Measurements from ENCODE around the gene THOC1. TPM values are rescaled to one million over a fixed set of nuclear protein-coding genes. Genes with fewer than 3 reads are reported as not detected.
"Not testable (repeated sequence)": the region's sequence is repeated elsewhere in the genome, so short reads cannot be mapped to it uniquely, and the experiment has no call there.

The THOC1 gene
- total RNA-seq, 2 donors from 2014 or later = 76.6 to 111 TPM

DNA sequence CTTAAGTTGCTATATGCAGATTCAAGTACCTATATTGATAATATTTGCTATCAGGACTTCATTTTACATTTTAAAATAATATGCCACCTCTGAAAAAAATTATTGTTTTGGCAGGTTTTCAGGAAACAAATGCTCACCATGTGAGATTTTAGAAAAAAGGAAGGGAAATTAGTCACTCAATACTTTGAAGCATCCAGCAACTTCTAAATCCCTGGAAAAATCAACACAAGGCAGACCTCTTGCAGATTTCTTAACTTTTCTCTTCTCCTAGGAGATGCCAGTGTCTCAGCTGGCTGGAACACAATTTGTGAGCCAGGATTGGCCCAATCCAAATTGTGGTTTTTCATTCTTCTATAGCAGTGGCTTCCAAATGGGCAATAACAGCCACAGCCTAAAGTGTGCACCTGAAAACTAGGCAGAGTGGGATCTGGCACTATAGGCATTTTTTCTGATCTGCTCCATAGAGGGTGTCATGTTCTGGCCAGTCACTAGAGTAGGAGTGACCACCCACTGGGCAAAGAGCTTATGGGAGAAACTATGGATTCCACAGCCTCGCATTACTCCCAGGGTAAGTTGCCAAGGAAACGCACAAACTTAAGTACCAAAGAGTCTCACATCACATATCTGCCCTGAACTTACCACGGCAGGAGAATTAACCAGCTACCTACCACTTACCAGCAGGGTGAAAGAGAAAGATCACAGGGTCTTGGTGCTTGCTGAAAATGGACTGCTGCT, 28.1 kb upstream of the THOC1 start:
- no peak for DNase-seq
- H3K4me1 Mint-ChIP-seq (ENCODE audit: low read depth) = no peaks in the 10 kb centered on the region
- H3K9me3 Mint-ChIP-seq = no peaks in the 10 kb centered on the region
- ATAC-seq (replicated peaks in 1 of 2) = no peak
- no peaks in the 10 kb centered on the region for H3K36me3 Mint-ChIP-seq (ENCODE audit: insufficient read depth in 2 of 2)
- H3K4me3 Mint-ChIP-seq = no peak overlapping the region
- peaks cover 16% of the 10 kb centered on the region for H3K27me3 Mint-ChIP-seq (ENCODE audit: low read depth)
- H3K27ac Mint-ChIP-seq = no peak overlapping the region

- Mint-ChIP-seq H3K9me3 (no peaks in the 10 kb centered on the region), H3K27me3 (ENCODE audit: low read depth) (peaks cover 16% of the 10 kb centered on the region), H3K4me1 (ENCODE audit: low read depth) (no peaks in the 10 kb centered on the region), H3K36me3 (ENCODE audit: insufficient read depth in 2 of 2) (no peaks in the 10 kb centered on the region), H3K27ac (no peak overlapping the region), H3K4me3 (no peak overlapping the region)
- DNase-seq (no peak), ATAC-seq (replicated peaks in 1 of 2) (no peak)
Observed at GRCh38 chr18:294566-294965, 26.7 kb upstream of the THOC1 start.

GRCh38 chr18:293536-293935, 25.7 kb upstream of the THOC1 start:
- Mint-ChIP-seq H3K36me3 (ENCODE audit: insufficient read depth in 2 of 2) (no peaks in the 10 kb centered on the region), H3K27ac (no peak overlapping the region), H3K4me3 (no peak overlapping the region), H3K4me1 (ENCODE audit: low read depth) (no peaks in the 10 kb centered on the region), H3K9me3 (no peaks in the 10 kb centered on the region), H3K27me3 (ENCODE audit: low read depth) (peaks cover 16% of the 10 kb centered on the region)
- ATAC-seq (replicated peaks in 1 of 2) (no peak), DNase-seq (no peak)

GRCh38 chr18:292271-292670, 24.4 kb upstream of the THOC1 start:
- no peak overlapping the region for H3K27ac Mint-ChIP-seq
- no peak overlapping the region for H3K4me3 Mint-ChIP-seq
- H3K27me3 Mint-ChIP-seq (ENCODE audit: low read depth) = peaks cover 21% of the 10 kb centered on the region
- ATAC-seq (replicated peaks in 1 of 2) (no peak), DNase-seq (no peak)
- no peaks in the 10 kb centered on the region for H3K9me3 Mint-ChIP-seq
- H3K4me1 Mint-ChIP-seq (ENCODE audit: low read depth) = no peaks in the 10 kb centered on the region
- H3K36me3 Mint-ChIP-seq (ENCODE audit: insufficient read depth in 2 of 2) = no peaks in the 10 kb centered on the region

DNA sequence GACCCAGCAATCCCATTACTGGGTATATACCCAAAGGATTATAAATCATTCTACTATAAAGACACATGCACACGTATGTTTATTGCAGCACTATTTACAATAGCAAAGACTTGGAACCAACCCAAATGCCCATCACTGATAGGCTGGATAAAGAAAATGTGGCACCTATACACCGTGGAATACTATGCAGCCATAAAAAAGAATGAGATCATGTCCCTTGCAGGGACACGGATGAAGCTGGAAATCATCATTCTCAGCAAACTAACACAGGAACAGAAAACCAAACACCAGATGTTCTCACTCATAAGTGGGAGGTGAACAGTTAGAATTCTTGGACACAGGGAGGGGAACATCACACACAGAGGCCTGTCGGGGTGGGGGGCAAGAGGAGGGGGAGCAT, 22.1 kb upstream of the THOC1 start:
- H3K9me3 Mint-ChIP-seq; DNase-seq; H3K4me1 Mint-ChIP-seq (ENCODE audit: low read depth); H3K36me3 Mint-ChIP-seq (ENCODE audit: insufficient read depth in 2 of 2); H3K27ac Mint-ChIP-seq; ATAC-seq (replicated peaks in 1 of 2); H3K4me3 Mint-ChIP-seq: not testable (repeated sequence)
- H3K27me3 Mint-ChIP-seq (ENCODE audit: low read depth) = peaks cover 37% of the 10 kb centered on the region

DNA sequence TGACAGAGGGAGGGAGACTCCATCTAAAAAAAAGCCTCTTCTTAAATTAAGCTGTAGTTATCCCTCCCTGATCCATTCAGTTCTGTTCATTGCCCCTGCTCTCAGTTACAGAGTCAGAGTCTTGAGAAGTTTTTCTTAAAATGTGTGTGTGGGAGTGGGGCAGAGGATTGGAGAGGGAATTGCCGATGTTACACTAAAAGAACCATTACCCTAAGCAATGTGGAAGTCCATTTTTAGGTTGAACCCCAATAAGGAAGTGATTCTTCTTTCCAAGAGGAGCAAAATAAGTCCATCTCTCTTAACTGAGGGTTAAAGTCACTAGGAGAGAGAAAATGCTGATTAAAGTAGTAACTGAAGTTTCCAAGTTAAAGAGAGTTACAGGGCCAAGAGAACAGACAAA, 21.2 kb upstream of the THOC1 start:
- no peak overlapping the region for H3K4me3 Mint-ChIP-seq
- H3K27me3 Mint-ChIP-seq (ENCODE audit: low read depth) = peaks cover 29% of the 10 kb centered on the region
- ATAC-seq (replicated peaks in 1 of 2) (no peak), DNase-seq (no peak)
- peaks cover 5% of the 10 kb centered on the region for H3K4me1 Mint-ChIP-seq (ENCODE audit: low read depth)
- H3K9me3 Mint-ChIP-seq = no peaks in the 10 kb centered on the region
- H3K36me3 Mint-ChIP-seq (ENCODE audit: insufficient read depth in 2 of 2) = no peaks in the 10 kb centered on the region
- no peak overlapping the region for H3K27ac Mint-ChIP-seq

GRCh38 chr18:286515-287310, 18.9 kb upstream of the THOC1 start:
- Mint-ChIP-seq H3K4me3 (no peak overlapping the region), H3K9me3 (no peaks in the 10 kb centered on the region), H3K27ac (no peak overlapping the region), H3K36me3 (ENCODE audit: insufficient read depth in 2 of 2) (no peaks in the 10 kb centered on the region), H3K4me1 (ENCODE audit: low read depth) (peaks cover 5% of the 10 kb centered on the region), H3K27me3 (ENCODE audit: low read depth) (peaks cover 26% of the 10 kb centered on the region)
- ATAC-seq (replicated peaks in 1 of 2) = no peak
- DNase-seq = no peak

DNA sequence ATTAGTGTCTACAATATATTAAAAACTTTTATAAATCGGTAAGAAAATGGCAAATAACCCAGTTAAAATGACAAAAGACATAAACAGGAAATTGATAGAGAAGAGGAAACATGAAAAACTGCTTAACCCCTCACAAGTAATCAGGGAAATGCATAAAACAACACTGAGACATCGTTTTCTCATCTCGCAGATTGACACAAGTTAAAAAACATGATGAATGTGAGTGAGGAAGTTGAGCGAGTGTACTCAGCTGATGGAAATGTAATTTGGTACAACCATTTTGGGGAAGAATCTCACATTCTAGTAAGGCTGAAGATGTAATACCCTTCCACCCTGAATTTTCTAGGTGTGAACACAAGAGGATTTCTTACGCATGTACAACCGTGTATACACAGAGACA, 18.0 kb upstream of the THOC1 start:
- no peak for ATAC-seq (replicated peaks in 1 of 2)
- H3K4me1 Mint-ChIP-seq (ENCODE audit: low read depth) = peaks cover 5% of the 10 kb centered on the region
- H3K27me3 Mint-ChIP-seq (ENCODE audit: low read depth) = peaks cover 35% of the 10 kb centered on the region
- no peaks in the 10 kb centered on the region for H3K36me3 Mint-ChIP-seq (ENCODE audit: insufficient read depth in 2 of 2)
- H3K4me3 Mint-ChIP-seq = no peak overlapping the region
- DNase-seq = no peak
- no peak overlapping the region for H3K27ac Mint-ChIP-seq
- H3K9me3 Mint-ChIP-seq = no peaks in the 10 kb centered on the region

DNA sequence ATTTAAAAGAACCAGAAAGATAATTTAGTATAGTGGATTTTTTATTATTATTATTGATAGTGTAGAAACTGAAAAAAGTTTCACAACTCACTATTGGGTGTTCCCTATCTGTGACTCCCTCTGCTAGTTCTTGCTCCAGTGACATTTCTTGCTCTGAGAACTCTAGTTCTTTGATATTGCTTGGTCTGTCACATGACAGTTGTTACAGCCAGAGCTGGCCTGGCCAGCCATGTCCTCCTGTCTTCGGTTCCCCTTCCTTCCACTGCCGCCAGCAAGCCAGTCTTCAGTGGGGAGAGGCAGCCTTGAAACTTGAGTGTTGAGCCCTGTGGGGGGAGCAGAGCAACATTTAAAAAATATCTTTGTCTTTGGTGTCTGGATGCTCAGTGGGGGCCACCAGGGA, 7.6 kb upstream of the THOC1 start:
- no peak for ATAC-seq (replicated peaks in 1 of 2)

DNA sequence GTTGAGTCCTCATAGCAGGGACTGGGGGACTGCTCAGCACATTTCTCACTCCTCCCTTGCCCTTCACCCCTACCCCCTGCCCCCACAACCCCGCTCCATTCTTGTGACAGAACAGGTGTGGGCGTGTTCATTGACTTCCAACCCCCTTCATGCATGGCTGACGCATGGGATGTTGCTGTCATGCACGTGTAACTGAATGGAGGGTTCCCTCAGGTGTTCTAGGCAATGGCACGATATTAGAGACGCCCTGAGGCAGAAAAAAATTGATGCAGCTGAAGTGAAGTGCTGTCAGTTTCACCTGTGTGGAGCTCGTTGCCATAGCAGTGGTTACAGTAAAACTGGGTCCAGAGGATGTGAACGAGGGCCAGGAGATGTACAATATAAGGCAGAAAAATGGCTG, 6.5 kb upstream of the THOC1 start:
- DNase-seq (no peak), ATAC-seq (replicated peaks in 1 of 2) (no peak)
- H3K9me3 Mint-ChIP-seq = no peaks in the 10 kb centered on the region
- peaks cover 0 to 2% of the 10 kb centered on the region in 2 donors for H3K36me3 Mint-ChIP-seq (ENCODE audit: insufficient read depth in 2 of 2)
- peaks cover 8% of the 10 kb centered on the region for H3K4me1 Mint-ChIP-seq (ENCODE audit: low read depth)
- no peak overlapping the region for H3K4me3 Mint-ChIP-seq
- H3K27me3 Mint-ChIP-seq (ENCODE audit: low read depth) = no peaks in the 10 kb centered on the region
- no peak overlapping the region for H3K27ac Mint-ChIP-seq

More for the DNA sequence above, 7.6 kb upstream of the THOC1 start:
- Mint-ChIP-seq H3K4me1 (ENCODE audit: low read depth) (no peaks in the 10 kb centered on the region), H3K9me3 (no peaks in the 10 kb centered on the region), H3K27me3 (ENCODE audit: low read depth) (peaks cover 5% of the 10 kb centered on the region), H3K27ac (no peak overlapping the region), H3K4me3 (no peak overlapping the region), H3K36me3 (ENCODE audit: insufficient read depth in 2 of 2) (peaks cover 0 to 2% of the 10 kb centered on the region in 2 donors)
- no peak for DNase-seq

- Mint-ChIP-seq H3K9me3 (no peaks in the 10 kb centered on the region), H3K27me3 (ENCODE audit: low read depth) (no peaks in the 10 kb centered on the region), H3K36me3 (ENCODE audit: insufficient read depth in 2 of 2) (peaks cover 0 to 2% of the 10 kb centered on the region in 2 donors), H3K4me1 (ENCODE audit: low read depth) (peaks cover 16% of the 10 kb centered on the region), H3K4me3 (no peak overlapping the region), H3K27ac (peak overlapping the region; percentile 28)
- ATAC-seq (replicated peaks in 1 of 2) (no peak), DNase-seq (no peak)
Observed at GRCh38 chr18:273525-273924, 5.7 kb upstream of the THOC1 start.

GRCh38 chr18:272650-273049, 4.8 kb upstream of the THOC1 start:
- Mint-ChIP-seq H3K9me3 (no peaks in the 10 kb centered on the region), H3K4me1 (ENCODE audit: low read depth) (peaks cover 16% of the 10 kb centered on the region), H3K4me3 (no peak overlapping the region), H3K27ac (no peak overlapping the region), H3K27me3 (ENCODE audit: low read depth) (no peaks in the 10 kb centered on the region), H3K36me3 (ENCODE audit: insufficient read depth in 2 of 2) (peaks cover 3 to 4% of the 10 kb centered on the region in 2 donors)
- DNase-seq (no peak), ATAC-seq (replicated peaks in 1 of 2) (no peak)

- no peaks in the 10 kb centered on the region for H3K27me3 Mint-ChIP-seq (ENCODE audit: low read depth)
- H3K27ac Mint-ChIP-seq = no peak overlapping the region
- H3K4me1 Mint-ChIP-seq (ENCODE audit: low read depth) = peaks cover 28% of the 10 kb centered on the region
- peak overlapping the region; percentile 84 to 100 for H3K4me3 Mint-ChIP-seq
- DNase-seq = no peak
- H3K36me3 Mint-ChIP-seq (ENCODE audit: insufficient read depth in 2 of 2) = peaks cover 2 to 6% of the 10 kb centered on the region in 2 donors
- no peaks in the 10 kb centered on the region for H3K9me3 Mint-ChIP-seq
- ATAC-seq (replicated peaks in 1 of 2) = no peak
Observed at GRCh38 chr18:269480-270095, 1.7 kb upstream of the THOC1 start.

Measured in activated T-cell treated with anti-CD3 and anti-CD28 coated beads, Interleukin-2, amount 50 U/mL, for 72 hours (primary cell).